Coronary artery (tissue), 2 donors: ENCODE measurements around the gene LRRC8D.

Experiments
- DNase-seq: peaks from one replicate; pipeline ENCODE4 v3.0.0-alpha.2; 2017; ENCODE audit warnings: low spot score
- H3K27ac ChIP-seq, 2 donors: fragments of 200-600 bp; sonication (generic); one replicate each; pipeline ENCODE4 v1.5.1; 2016 to 2019
- H3K4me3 ChIP-seq: fragments of 200-600 bp; sonication (generic); 2 replicates; pipeline ENCODE4 v1.5.1; 2016; ENCODE audit warnings: mild to moderate bottlenecking, moderate library complexity
- CTCF ChIP-seq: fragments of 200-600 bp; sonication (generic); IDR thresholded peaks from one replicate; pipeline ENCODE4 v1.5.1; 2019; ENCODE audit warnings: antibody characterized with exemption

Gene LRRC8D

GRCh38 chr1:89934461-89934860 is 113.6 kb downstream of the LRRC8D start:
- DNase-seq = no peak
- no peak for TF ChIP-seq CTCF
- Histone ChIP-seq H3K4me3 (no peak overlapping the region), H3K27ac (no peak overlapping the region)

GRCh38 chr1:89935235-89935634 is 114.4 kb downstream of the LRRC8D start:
- TF ChIP-seq CTCF = no peak
- no peak for DNase-seq
- H3K27ac ChIP-seq = no peak overlapping the region
- H3K4me3 ChIP-seq = no peak overlapping the region

- Histone ChIP-seq H3K4me3 (no peak overlapping the region), H3K27ac (no peak overlapping the region)
- no peak for DNase-seq
- TF ChIP-seq CTCF = no peak
Observed at GRCh38 chr1:89936694-89937093, 115.9 kb downstream of the LRRC8D start.

- no peak for TF ChIP-seq CTCF
- DNase-seq = no peak
- Histone ChIP-seq H3K4me3 (no peak overlapping the region), H3K27ac (no peak overlapping the region)
Observed at GRCh38 chr1:89938171-89939055, 117.6 kb downstream of the LRRC8D start.

- H3K4me3 ChIP-seq = no peak overlapping the region
- TF ChIP-seq CTCF = no peak
- DNase-seq = no peak
- H3K27ac ChIP-seq = no peak overlapping the region
Observed at GRCh38 chr1:89939059-89939570, 118.3 kb downstream of the LRRC8D start.

- Histone ChIP-seq H3K4me3 (no peak overlapping the region), H3K27ac (no peak overlapping the region)
- TF ChIP-seq CTCF = no peak
- DNase-seq = no peak
Observed at GRCh38 chr1:89939693-89940438, 119.0 kb downstream of the LRRC8D start.
